Measurements from ENCODE around the gene DNAJB13.

- TF ChIP-seq POLR2A (IDR thresholded peaks at IDR 0.05): no peak
- TF ChIP-seq CTCF (IDR thresholded peaks at IDR 0.05): no peak
These were observed 58.4 kb downstream of the DNAJB13 start for GRCh38 chr11:74009230-74009547.
